Mesodermal cell (in vitro differentiated cells): ENCODE measurements around the gene MUSK.
"Not testable (repeated sequence)": the region's sequence is repeated elsewhere in the genome, so short reads cannot be mapped to it uniquely, and the experiment has no call there.

Experiments
- H3K27ac ChIP-seq: 2 replicates; pipeline ENCODE4 v1.7.0; 2013; ENCODE audit warnings: mild to moderate bottlenecking, low read depth, low read length, moderate library complexity; ENCODE audit not compliant: severe bottlenecking
- H3K36me3 ChIP-seq: 2 replicates; pipeline ENCODE4 v1.7.1; 2013; ENCODE audit warnings: mild to moderate bottlenecking, low read length, moderate library complexity; ENCODE audit not compliant: control insufficient read depth, insufficient read depth
- H3K4me1 ChIP-seq: one replicate; pipeline ENCODE4 v1.7.1; 2013; ENCODE audit warnings: mild to moderate bottlenecking, low read length; ENCODE audit not compliant: insufficient read depth, control insufficient read depth, poor library complexity, severe bottlenecking
- H3K4me3 ChIP-seq: 2 replicates; pipeline ENCODE4 v1.7.0; 2013; ENCODE audit warnings: low read length, control low read depth, mild to moderate bottlenecking; ENCODE audit not compliant: insufficient read depth, poor library complexity, severe bottlenecking; ENCODE audit errors: extremely low read depth
- H3K9me3 ChIP-seq: 2 replicates; pipeline ENCODE4 v1.7.1; 2013; ENCODE audit warnings: mild to moderate bottlenecking, low read length, moderate library complexity; ENCODE audit not compliant: control insufficient read depth
- WGBS, 2 experiments: methylation state at CpG; one replicate each; pipeline ENCODE4 v1.1.5; 2013; ENCODE audit warnings: missing lambda C conversion rate in 2 of 2; ENCODE audit not compliant: insufficient coverage in 2 of 2; 5-methylcytosine and 5-hydroxymethylcytosine counted together

MUSK gene

DNA sequence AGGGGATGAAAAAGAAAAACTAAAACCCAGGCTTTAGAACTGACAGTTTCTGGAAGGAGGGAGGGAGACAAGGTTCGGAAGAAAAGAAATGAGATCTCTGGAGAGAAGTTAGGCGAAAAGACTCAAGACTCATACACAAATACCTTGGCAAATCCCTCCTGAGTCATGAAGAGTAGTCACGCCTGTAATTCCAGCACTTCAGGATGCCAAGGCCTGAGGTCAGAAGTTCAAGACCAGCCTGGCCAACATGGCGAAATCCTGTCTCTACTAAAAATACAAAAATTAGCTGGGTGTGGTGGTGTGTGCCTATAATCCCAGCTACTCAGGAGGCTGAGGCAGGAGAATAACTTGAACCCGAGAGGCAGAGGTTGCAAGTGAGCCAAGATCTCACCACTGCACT is 27.3 kb downstream of the MUSK start:
- H3K27ac ChIP-seq, H3K4me1 ChIP-seq, H3K9me3 ChIP-seq, H3K36me3 ChIP-seq, H3K4me3 ChIP-seq: not testable (repeated sequence)
- WGBS, 2 experiments, result 90% methylated on average over 2 of the region's 5 CpGs; no CpG with 5 or more reads in 1 of the 2 experiments

DNA sequence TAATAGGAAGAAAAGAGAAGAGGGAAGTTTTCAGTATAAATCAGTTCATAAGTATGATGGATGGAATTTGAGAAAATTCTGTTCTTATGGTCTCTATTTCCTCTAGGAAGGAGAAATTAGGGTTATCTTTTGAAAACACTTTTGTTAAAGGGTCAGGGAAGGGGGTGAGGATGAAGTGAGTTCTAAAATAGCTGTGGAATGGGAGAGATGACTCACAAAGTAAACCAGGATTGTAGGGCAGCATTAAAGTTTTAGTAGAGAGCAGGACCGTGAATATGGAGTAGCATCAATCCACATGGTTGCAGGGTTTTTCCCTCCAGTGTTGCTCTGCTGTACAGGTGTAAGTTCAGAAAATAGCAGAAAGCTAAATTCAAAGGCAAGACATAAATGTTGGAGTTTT is 32.4 kb downstream of the MUSK start:
- Histone ChIP-seq H3K9me3 (no peaks in the 10 kb centered on the region), H3K4me1 (peaks cover 6% of the 10 kb centered on the region), H3K36me3 (no peaks in the 10 kb centered on the region), H3K4me3 (no peak overlapping the region), H3K27ac (no peak overlapping the region)
- 92% methylated on average over 1 of the region's 1 CpG; no CpG with 5 or more reads in 1 of the 2 experiments for WGBS, 2 experiments

GRCh38 chr9:110703669-110704068 is 35.1 kb downstream of the MUSK start:
- H3K9me3 ChIP-seq, result no peaks in the 10 kb centered on the region
- H3K27ac ChIP-seq, result no peak overlapping the region
- WGBS, 2 experiments, result no CpG with 5 or more reads among the region's 2 CpGs

GRCh38 chr9:110707419-110707818 is 38.8 kb downstream of the MUSK start:
- H3K4me3 ChIP-seq, result no peak overlapping the region
- no peaks in the 10 kb centered on the region for H3K36me3 ChIP-seq
- H3K27ac ChIP-seq, result no peak overlapping the region
- no peaks in the 10 kb centered on the region for H3K4me1 ChIP-seq
- no peaks in the 10 kb centered on the region for H3K9me3 ChIP-seq

More at GRCh38 chr9:110703669-110704068, 35.1 kb downstream of the MUSK start:
- Histone ChIP-seq H3K36me3 (no peaks in the 10 kb centered on the region), H3K4me3 (no peak overlapping the region), H3K4me1 (peaks cover 6% of the 10 kb centered on the region)

DNA sequence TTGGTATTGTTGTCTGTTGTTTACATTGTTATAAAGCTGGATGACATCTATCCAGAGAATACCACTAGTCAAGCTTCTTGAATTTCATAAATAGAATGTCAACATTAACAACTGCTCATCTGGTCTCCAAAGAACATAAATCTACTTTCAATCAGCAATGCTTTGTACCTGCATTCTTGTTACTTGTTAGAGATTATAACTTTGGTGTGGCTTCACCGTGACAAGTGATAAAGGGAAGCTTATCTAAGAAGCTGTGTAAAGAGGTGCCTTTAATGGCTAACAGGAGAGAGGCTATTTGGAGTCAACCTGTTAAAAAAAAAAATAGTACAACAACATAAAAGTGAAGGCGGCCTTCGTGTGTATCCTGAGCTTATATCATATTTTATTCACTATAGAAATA is 41.8 kb downstream of the MUSK start:
- peaks cover 3% of the 10 kb centered on the region for H3K4me1 ChIP-seq
- no peak overlapping the region for H3K4me3 ChIP-seq
- no peaks in the 10 kb centered on the region for H3K36me3 ChIP-seq
- no CpG with 5 or more reads among the region's 3 CpGs for WGBS, 2 experiments
- H3K27ac ChIP-seq, result no peak overlapping the region
- H3K9me3 ChIP-seq, result no peaks in the 10 kb centered on the region

DNA sequence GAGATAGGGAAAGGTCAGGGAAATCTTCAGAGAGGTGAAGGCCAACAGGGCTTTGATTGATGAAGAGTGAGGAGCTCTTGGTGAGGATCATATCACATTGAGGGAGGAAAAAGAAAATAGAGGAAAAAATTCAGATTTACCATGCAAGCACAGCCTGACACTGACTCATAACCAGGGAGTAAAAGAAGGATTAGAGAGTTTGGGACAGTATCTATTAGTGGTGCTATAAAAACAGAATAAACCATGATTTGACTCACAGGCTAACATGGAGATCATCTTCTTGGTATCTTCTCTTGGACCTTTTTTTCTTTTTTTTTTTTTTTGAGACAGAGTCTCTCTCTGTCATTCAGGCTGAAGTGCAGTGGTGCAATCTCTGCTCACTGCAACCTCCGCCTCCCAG is 44.4 kb downstream of the MUSK start:
- Histone ChIP-seq H3K36me3 (no peaks in the 10 kb centered on the region), H3K9me3 (no peaks in the 10 kb centered on the region), H3K4me3 (no peak overlapping the region), H3K27ac (no peak overlapping the region), H3K4me1 (peaks cover 3% of the 10 kb centered on the region)
- WGBS, 2 experiments, result 100% methylated on average over 1 of the region's 1 CpG; no CpG with 5 or more reads in 1 of the 2 experiments

DNA sequence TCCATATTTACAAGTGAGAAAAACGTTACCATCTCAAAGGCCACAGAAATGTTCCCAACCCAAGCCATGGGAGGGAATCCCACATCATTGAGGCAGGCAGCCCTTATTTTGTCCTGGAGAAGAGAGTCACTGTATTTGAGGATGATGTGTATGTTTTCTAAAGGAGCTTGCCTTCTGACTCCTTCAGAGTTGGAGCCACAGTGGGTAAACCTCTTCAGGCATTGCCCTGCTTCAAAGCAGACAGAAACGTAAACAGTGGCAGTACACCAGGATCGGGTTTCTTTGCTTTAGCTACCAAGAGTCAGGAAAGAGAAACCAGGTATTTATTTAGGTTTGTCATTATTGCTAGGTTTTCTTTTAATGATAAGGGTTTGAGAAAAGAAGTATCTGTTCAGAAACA is 45.7 kb downstream of the MUSK start:
- Histone ChIP-seq H3K9me3 (no peaks in the 10 kb centered on the region), H3K4me1 (peaks cover 3% of the 10 kb centered on the region), H3K27ac (no peak overlapping the region), H3K4me3 (no peak overlapping the region), H3K36me3 (no peaks in the 10 kb centered on the region)
- 34 to 41% methylated on average over 2 of the region's 3 CpGs for WGBS, 2 experiments

- H3K27ac ChIP-seq, result no peak overlapping the region
These were observed 59.5 kb downstream of the MUSK start for GRCh38 chr9:110728058-110728457.

DNA sequence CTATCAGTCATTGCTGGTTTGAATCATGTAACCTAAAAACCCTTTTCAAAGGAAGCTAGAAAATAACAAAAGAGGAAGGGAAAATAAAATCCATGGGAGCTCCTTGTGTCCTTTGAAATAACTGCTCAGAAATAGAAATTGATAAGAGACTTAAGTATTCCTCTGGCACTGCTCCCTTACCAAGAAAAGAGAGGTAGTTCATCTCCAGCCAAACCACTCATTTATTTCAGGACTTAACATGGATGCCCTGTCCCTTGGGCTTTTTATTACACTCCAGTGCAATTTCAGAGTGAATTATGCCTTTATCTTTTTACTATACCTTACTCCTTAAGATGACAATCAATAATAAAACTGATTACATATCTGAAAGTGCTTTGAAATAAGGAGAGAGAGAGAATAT is 61.0 kb downstream of the MUSK start:
- Histone ChIP-seq H3K4me1 (no peaks in the 10 kb centered on the region), H3K9me3 (no peaks in the 10 kb centered on the region), H3K27ac (no peak overlapping the region), H3K36me3 (no peaks in the 10 kb centered on the region), H3K4me3 (no peak overlapping the region)

More at GRCh38 chr9:110728058-110728457, 59.5 kb downstream of the MUSK start:
- Histone ChIP-seq H3K36me3 (no peaks in the 10 kb centered on the region), H3K4me3 (no peak overlapping the region), H3K9me3 (no peaks in the 10 kb centered on the region), H3K4me1 (no peaks in the 10 kb centered on the region)
- WGBS, 2 experiments, result 86% methylated on average over 1 of the region's 1 CpG; no CpG with 5 or more reads in 1 of the 2 experiments

DNA sequence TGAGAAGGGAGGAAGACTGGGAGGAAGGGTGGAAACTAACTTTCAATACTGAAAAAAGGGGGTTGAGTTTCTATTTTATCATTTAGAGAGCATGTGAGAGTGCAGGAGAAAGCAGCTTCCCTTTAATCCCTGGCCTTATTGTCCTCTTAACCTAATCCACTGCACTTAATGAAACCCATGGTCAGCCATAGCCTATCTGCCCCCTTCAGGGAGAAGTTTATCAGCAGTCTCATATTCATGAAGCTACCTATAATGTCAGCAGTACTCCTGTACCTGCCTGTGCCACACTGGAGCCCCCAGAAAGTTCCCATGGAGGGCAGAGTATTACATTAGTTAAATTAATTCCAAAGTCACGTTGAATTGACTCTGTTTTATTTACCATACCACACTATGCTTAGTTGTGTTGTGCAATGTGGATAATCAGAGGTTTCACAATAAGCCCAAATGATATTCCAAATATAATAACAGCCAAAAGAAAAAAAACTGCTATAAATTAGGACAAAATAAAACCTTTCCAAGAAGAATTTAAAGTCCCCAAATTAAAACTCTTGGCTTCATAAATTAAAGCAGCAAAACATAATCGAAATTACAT is 62.9 kb downstream of the MUSK start:
- H3K4me3 ChIP-seq, result no peak overlapping the region
- no peak overlapping the region for H3K27ac ChIP-seq
- H3K4me1 ChIP-seq, result no peaks in the 10 kb centered on the region
- 100% methylated on average over 1 of the region's 2 CpGs; no CpG with 5 or more reads in 1 of the 2 experiments for WGBS, 2 experiments
- H3K9me3 ChIP-seq, result no peaks in the 10 kb centered on the region
- no peaks in the 10 kb centered on the region for H3K36me3 ChIP-seq

GRCh38 chr9:110738982-110739381 is 70.4 kb downstream of the MUSK start:
- no peaks in the 10 kb centered on the region for H3K36me3 ChIP-seq
- H3K27ac ChIP-seq, result no peak overlapping the region
- H3K4me1 ChIP-seq, result no peaks in the 10 kb centered on the region
- H3K4me3 ChIP-seq, result no peak overlapping the region
- H3K9me3 ChIP-seq, result no peaks in the 10 kb centered on the region
